ENCODE results near the gene TOR1A.
"Not testable (repeated sequence)": the region's sequence is repeated elsewhere in the genome, so short reads cannot be mapped to it uniquely, and the experiment has no call there.

Gene TOR1A

DNA sequence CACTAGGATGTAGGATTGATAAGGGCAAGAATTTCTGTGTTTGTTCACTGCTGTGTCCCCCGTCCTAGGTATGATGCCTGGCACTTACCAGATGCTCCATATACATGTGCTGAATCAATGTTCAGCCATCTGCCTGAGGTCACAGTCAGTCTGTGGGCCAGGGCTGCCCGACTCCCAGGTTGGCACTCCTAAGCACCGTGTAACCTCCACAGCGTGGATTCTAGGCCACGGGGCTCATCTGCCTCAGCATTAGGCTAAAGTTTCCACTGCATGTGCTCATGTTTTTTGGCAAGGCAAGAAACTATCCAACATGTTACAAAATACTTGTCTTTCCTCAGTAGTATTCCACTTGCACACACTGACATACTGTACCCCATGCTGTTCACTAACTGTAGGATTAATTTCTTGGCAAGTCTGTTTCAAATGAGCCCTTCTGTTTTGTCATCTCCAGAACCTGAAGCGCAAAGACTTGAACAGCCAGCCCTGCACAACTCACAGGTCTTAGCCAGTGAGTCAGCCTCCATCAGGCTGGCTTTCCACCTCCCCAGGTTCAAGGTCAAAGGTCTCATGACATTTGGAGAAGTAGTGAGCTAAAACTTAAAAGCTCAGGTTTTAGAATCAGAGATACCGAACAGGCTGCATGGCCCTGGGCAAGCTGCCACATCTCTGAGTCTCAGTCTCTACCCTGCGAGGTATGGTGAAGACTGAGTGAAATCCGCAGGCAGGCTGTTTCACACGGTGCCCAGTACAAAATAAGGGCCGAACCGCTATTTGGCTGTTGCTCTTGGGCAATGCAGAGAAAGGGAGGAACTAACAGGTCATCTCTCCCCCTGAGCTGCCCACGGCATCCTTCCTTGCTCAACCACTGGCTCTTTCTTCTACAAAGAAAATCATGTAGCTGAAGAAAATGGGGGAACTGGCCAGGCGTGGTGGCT is 7.2 kb downstream of the TOR1A start:
- DNase-seq = no peak

DNA sequence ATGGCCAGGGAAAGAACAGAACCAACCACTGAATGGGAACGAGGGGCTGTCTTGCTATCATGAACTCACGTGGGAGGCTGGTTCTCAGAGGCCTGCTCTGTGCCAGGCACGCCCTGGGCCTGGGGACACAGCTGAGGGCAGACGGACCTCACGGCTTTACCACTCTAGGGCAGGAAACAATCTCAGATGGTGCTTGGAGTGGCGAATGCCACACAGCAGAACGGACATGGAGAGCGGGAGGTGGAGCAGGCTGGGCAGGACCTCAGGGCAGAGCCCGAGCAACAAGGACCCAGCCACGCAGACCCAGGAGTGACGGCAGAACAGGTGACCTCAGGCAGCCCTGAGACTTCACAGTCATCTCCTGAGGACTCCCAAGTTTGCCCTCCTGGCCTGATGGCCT is 8.7 kb downstream of the TOR1A start:
- DNase-seq = no peak

- no peak for DNase-seq
Observed at GRCh38 chr9:129814432-129815223, 9.3 kb downstream of the TOR1A start.

GRCh38 chr9:129813661-129814060 is 10.3 kb downstream of the TOR1A start:
- no peak for DNase-seq

DNA sequence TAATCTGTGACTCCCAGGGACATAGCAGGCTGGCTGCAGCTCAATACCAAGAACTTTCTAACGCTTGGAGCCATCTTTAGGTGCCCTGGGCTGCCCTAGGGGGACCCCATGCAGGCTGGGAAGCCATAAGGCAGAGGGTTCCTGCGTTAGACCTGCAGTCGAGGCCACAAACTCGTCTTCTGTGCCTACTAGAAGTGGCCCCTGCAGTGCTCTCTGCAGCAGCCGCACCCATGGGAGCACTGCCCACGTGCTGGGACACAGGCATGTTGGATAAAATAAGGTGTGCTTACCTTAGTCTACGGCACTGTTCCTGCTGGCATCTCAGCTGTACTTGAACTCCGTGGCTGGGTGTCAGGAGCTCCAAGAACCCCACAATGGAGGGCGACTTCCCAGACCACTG is 11.6 kb downstream of the TOR1A start:
- no peak for DNase-seq

DNA sequence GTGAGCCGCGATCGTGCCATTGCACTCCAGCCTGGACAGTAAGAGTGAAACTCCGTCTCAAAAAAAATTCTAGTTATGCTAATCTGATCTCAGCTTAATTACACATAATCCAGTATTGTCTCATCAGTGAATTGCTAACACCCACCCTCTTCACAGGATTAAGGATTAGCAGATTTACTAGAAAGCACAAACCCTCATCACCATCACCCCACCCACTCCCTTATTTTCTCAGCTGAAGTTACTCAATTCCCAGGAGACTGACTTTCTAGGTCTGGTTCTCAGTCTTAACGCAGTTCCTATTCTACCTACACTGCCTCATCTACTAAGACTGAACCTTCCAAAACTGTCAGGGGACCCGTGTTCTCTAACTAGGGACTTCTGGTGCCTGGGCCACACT is 12.0 kb downstream of the TOR1A start:
- no peak for DNase-seq

- no peak for DNase-seq
Observed at GRCh38 chr9:129810788-129811187, 13.1 kb downstream of the TOR1A start.

DNA sequence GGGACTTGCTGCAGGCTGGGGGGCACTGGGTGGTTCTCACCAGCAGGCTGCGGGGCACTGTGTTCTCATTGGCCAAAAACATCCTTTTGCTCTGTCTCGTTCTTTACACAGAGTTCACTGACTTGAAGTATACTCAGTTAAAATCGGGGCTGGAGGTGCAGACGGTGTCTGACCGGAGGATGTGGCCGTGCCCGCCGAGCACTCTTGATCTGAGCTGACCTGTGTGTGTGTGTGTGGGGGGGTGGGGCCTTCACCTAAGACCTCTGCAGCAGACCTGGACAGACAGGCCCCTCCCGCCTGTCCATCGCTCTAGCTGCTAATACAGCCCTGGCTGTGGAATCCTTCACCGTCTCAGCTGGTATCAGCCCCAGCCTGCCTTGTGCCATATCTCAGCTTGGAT is 13.8 kb downstream of the TOR1A start:
- no peak for DNase-seq

DNA sequence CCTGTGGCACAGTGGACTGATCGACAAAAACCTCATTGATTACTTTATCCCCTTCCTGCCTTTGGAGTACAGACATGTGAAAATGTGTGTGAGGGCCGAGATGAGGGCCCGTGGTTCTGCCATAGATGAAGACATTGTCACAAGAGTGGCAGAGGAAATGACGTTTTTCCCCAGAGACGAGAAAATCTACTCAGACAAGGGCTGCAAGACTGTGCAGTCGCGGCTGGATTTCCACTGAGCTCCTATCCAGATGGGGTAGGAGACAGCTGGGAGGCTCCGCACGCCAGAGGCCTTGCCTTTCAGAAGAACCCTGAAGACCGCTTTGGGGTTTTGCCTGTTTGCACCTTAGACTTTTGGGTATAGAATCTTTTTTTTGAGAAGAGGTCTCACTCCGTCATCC is 14.6 kb downstream of the TOR1A start:
- DNase-seq = no peak

- no peak for DNase-seq
Observed at GRCh38 chr9:129806061-129806460, 17.9 kb downstream of the TOR1A start.

GRCh38 chr9:129803676-129804060 is 20.3 kb downstream of the TOR1A start:
- no peak for DNase-seq

GRCh38 chr9:129802833-129803675 is 20.9 kb downstream of the TOR1A start, which contains the start of gene TOR1B:
Gene TOR1B, plus strand, starts transcription at chr9:129803184. Its CDS starts 29 bp downstream, at chr9:129803213.
- peak; percentile 93 for DNase-seq

GRCh38 chr9:129801504-129801903 is 22.4 kb downstream of the TOR1A start:
- DNase-seq = no peak

DNA sequence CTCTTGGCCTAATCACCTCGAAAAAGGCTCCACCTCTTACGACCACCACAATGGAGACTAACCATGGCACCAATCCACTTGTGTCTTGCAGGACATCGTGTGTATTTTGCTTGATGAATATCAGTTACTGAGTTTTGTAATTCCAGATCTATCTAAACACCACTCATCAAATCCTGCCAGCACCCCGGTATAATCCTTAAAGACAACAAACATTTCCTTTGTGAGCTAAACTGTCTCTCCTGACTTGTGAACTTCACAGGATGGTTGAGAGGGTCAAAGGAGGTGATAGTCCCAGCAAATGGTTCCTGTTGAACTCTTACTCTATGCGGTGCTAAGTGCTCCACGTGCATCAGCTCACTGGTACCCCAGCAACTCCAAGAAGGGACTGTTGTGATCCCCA is 25.0 kb downstream of the TOR1A start:
- no peak for DNase-seq

DNA sequence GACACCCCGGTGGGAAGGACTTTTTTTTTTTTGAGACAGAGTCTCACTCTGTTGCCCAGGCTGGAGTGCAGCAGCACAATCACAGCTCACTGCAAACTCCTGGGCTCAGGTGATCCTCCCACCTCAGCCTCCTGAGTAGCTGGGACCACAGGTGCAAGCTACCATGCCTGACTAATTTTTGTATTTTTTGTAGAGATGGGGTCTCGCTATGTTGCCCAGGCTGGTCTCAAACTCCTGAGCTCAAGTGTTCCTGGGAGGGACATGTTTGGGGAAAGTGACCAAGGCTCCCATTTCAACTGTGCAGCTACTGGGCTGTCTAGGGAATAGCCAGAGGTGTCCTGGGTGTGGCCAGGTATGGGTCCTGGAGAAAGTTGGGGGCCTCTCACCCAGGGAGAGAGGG is 27.9 kb downstream of the TOR1A start:
- DNase-seq = not testable (repeated sequence)

DNA sequence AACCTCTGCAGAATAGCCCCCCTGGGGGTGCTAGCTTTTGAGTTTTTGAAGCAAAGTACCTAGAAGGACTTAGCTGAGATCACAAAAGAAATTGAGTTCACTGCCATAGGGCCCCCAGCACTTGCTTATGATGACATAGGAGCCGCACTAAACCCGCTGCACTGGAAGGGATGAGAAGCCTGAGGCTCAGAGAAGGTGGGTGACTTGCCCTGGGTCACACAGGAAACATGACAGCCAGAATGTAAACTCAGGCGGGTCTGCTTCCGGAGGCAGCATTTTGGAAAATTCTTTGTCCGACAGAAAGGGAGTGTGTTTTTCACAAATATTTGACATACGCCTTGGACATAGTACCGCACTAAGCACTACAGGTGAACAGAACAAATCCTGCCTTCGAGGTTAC is 29.4 kb downstream of the TOR1A start:
- no peak for DNase-seq

GRCh38 chr9:129786481-129786880 is 37.5 kb downstream of the TOR1A start:
- DNase-seq = no peak

- DNase-seq = no peak
Observed at GRCh38 chr9:129785866-129786265, 38.1 kb downstream of the TOR1A start.

DNA sequence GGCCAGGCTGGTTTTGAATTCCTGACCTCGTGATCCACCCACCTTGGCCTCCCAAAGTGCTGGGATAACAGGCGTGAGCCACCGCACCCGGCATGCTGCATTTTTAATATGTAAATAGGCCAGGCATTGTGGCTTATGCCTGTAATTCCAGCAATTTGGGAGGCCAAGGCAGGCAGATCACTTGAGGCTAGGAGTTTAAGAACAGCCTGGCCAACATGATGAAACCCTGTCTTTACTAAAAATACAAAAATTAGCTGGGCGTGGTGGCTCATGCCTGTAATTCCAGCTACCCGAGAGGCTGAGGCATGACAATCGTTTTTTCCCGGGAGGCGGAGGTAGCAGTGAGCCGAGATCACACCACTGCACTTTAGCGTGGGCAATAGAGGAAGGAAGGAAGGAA is 39.0 kb downstream of the TOR1A start:
- not testable (repeated sequence) for DNase-seq

DNA sequence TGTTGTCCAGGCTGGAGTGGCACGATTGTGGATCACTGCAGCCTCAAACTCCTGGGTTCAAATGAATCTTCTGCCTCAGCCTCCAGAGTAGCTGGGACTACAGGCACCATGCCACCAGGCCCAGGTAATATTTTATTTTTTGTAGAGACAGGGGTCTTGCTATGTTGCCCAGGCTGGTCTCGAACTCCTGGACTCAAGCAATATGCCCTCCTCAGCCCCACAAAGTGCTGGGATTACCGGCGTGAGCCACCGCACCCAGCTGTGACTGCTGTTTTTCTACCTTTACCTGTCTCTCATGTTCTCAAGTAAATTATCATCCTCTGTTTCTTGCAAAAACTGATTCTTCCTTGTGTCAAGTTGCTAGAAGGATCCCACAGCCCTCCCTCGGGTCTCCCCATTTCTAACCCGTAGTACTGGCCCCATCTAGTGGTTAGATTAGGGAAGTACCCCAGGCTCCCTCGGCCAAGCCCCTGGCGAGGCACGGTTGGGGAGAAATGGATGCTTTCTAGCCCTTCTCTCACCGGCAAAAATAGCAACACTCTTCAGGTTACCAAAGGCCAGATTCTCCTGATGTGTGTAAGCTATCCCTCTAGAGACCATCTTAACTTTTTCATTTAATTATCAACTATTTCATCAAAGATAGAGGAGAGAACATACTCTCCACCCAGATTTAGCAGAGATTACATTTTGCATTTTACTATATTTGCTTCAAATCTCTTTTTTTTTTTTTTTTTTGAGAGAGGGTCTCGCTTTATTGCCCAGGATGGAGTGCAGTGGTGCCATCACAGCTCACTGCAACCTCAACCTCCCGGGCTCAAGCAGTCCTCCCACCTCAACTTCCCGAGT is 40.2 kb downstream of the TOR1A start:
- peak; percentile 58 for DNase-seq

DNA sequence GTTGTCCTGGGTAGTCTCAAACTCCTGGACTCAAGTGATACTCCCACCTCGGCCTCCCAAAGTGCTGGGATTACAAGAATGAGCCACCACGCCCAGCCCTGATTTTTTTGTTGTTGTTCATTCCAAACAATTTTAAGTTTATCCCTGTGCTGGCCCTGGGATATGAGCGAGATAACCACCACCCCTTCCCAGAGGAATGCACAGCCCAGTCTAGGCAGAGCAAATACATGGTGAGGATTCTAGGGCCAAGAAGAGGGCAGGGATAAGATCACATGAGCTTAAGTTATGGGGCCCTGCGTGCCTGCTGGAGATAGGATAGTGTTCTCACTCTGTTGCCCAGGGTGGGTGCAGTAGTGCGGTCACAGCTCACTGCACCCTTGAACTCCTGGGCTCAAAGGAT is 42.0 kb downstream of the TOR1A start:
- no peak for DNase-seq

GRCh38 chr9:129781131-129781530 is 42.8 kb downstream of the TOR1A start:
- no peak for DNase-seq

All from effector CD8-positive, alpha-beta T cell (primary cell).